Progenitor cell of endocrine pancreas (in vitro differentiated cells): ENCODE results near the gene NRXN3. TPM values are rescaled to one million over a fixed set of nuclear protein-coding genes. Genes with fewer than 3 reads are reported as not detected.

Source experiments
- DNase-seq: peaks from one replicate; pipeline ENCODE4 v3.0.0; 2021; ENCODE audit warnings: low spot score; ENCODE audit not compliant: unreplicated experiment
- H3K27ac Mint-ChIP-seq: 2 replicates; pipeline ENCODE4 v1.8.0; 2021; ENCODE audit warnings: mild to moderate bottlenecking, moderate library complexity, mixed read lengths
- H3K27me3 Mint-ChIP-seq: 2 replicates; pipeline ENCODE4 v1.8.0; 2021; ENCODE audit warnings: mixed read lengths
- H3K36me3 Mint-ChIP-seq: 2 replicates; pipeline ENCODE4 v1.8.0; 2022; ENCODE audit warnings: mixed read lengths; ENCODE audit not compliant: insufficient read depth
- H3K4me1 Mint-ChIP-seq: 2 replicates; pipeline ENCODE4 v1.8.0; 2021; ENCODE audit warnings: low read depth, mixed read lengths
- H3K4me3 Mint-ChIP-seq: 2 replicates; pipeline ENCODE4 v1.8.0; 2021; ENCODE audit warnings: low read depth, mild to moderate bottlenecking, moderate library complexity, mixed read lengths
- H3K9me3 Mint-ChIP-seq: 2 replicates; pipeline ENCODE4 v1.8.0; 2021; ENCODE audit warnings: low read depth, mixed read lengths
- CTCF ChIP-seq: fragments of 200-600 bp; sonication (generic); IDR thresholded peaks from one replicate; pipeline ENCODE4 v1.5.0; 2021; ENCODE audit warnings: antibody characterized with exemption, mild to moderate bottlenecking; ENCODE audit not compliant: unreplicated experiment
- total RNA-seq: library from RNA; stranded (reverse); gene quantifications from 2 replicates; pipeline ENCODE4 v1.2.1, GENCODE V29; 2021

NRXN3 gene
- total RNA-seq, 1 donor from 2014 or later, result 22.1 TPM

DNA sequence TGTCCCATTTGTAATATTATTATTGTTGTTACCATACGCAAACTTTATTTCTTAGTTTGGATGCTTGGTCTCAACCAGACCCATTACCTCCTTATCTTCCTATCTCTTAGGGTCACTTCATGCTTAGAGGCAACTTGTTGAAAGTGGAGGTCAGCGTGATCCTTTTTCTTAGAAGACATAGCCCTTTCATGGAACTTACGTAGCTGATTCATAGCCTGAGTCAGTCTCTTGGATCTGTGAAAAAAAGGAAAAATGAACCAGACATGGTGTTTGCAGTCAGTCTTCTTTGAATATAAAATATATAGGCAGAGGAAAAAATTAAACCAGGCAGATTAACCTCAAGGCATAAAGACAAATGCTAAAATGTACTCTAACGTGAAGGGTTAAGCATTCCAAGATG is 1427.4 kb downstream of the NRXN3 start:
- Mint-ChIP-seq H3K27me3 (no peaks in the 10 kb centered on the region), H3K36me3 (peaks cover 5% of the 10 kb centered on the region), H3K27ac (no peak overlapping the region), H3K9me3 (peaks cover 10% of the 10 kb centered on the region), H3K4me3 (no peak overlapping the region), H3K4me1 (no peaks in the 10 kb centered on the region)
- no peak for TF ChIP-seq CTCF
- DNase-seq, result no peak

DNA sequence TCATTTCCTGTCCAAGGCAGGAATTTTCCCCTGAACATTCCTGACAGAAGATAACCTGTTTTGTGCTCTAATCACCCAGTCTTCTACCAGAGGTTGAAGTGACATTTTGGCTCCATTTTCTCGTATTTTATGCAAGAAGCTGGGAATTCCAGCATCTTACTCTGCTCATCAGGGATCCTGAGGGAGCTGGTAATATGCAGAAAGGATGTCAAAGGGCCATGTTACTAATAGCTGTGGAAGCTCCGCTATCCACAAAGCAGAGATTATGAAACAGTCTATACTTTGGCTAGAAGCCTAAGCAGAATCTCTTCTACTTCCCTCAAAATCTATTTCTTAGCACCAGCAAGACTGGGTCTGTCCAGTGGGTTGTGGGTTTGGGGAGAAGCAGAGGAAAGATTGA is 1428.2 kb downstream of the NRXN3 start:
- Mint-ChIP-seq H3K4me3 (no peak overlapping the region), H3K27me3 (no peaks in the 10 kb centered on the region), H3K9me3 (peaks cover 10% of the 10 kb centered on the region), H3K36me3 (peaks cover 5% of the 10 kb centered on the region), H3K4me1 (no peaks in the 10 kb centered on the region), H3K27ac (no peak overlapping the region)
- no peak for DNase-seq
- TF ChIP-seq CTCF, result no peak

GRCh38 chr14:79599239-79599638 is 1429.1 kb downstream of the NRXN3 start:
- DNase-seq, result no peak
- no peaks in the 10 kb centered on the region for H3K4me1 Mint-ChIP-seq
- H3K27me3 Mint-ChIP-seq, result no peaks in the 10 kb centered on the region
- peaks cover 5% of the 10 kb centered on the region for H3K36me3 Mint-ChIP-seq
- no peak overlapping the region for H3K4me3 Mint-ChIP-seq
- H3K27ac Mint-ChIP-seq, result no peak overlapping the region
- peaks cover 10% of the 10 kb centered on the region for H3K9me3 Mint-ChIP-seq
- no peak for TF ChIP-seq CTCF

- Mint-ChIP-seq H3K27me3 (no peaks in the 10 kb centered on the region), H3K9me3 (peaks cover 10% of the 10 kb centered on the region), H3K36me3 (peaks cover 5% of the 10 kb centered on the region), H3K4me3 (no peak overlapping the region), H3K27ac (no peak overlapping the region), H3K4me1 (no peaks in the 10 kb centered on the region)
- TF ChIP-seq CTCF, result no peak
- no peak for DNase-seq
Measured at GRCh38 chr14:79600406-79600805, 1430.2 kb downstream of the NRXN3 start.

DNA sequence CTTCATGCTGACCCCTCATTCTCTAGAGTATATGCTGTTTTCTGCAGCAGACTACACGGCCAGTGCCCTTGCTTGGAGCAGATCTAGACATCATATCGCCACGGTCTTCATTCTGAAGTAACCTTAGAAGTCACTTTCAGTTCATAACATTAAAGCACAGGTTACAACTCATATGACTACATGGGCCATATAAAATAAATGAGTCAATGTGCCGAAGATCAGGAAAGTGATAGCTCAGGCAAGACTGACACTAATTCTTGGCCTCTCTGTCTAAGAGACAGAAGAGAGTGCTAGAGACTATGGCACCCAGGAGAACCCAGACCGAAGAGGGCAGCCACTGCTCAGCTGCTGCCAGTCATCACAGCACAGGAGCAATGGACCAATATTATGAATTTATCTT is 1431.4 kb downstream of the NRXN3 start:
- Mint-ChIP-seq H3K27me3 (no peaks in the 10 kb centered on the region), H3K36me3 (peaks cover 2% of the 10 kb centered on the region), H3K27ac (no peak overlapping the region), H3K9me3 (peaks cover 2% of the 10 kb centered on the region), H3K4me1 (no peaks in the 10 kb centered on the region), H3K4me3 (no peak overlapping the region)
- no peak for DNase-seq
- no peak for TF ChIP-seq CTCF
